ENCODE results near the gene HDAC4.

HDAC4 gene

DNA sequence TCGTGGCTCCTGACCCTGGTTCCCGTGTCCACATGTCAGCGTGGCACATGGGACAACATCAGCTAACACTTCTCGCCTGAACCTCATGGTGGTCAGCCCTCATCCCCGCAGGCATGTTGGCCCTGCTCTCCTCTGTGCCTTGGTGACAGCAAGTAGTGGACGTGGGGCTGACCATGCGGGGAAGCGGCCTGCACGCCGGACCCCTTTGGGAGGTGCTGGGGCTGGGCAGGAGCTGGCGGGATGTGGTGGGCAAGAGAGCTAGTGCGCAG is 303.5 kb downstream of the HDAC4 start:
- POLR2A ChIA-PET, result no interaction called here
- H3K4me3 ChIP-seq (ENCODE audit: low read depth, low read length), result no peak overlapping the region
- CTCF ChIA-PET, result no interaction called here
- TF ChIP-seq, protein P1, sequence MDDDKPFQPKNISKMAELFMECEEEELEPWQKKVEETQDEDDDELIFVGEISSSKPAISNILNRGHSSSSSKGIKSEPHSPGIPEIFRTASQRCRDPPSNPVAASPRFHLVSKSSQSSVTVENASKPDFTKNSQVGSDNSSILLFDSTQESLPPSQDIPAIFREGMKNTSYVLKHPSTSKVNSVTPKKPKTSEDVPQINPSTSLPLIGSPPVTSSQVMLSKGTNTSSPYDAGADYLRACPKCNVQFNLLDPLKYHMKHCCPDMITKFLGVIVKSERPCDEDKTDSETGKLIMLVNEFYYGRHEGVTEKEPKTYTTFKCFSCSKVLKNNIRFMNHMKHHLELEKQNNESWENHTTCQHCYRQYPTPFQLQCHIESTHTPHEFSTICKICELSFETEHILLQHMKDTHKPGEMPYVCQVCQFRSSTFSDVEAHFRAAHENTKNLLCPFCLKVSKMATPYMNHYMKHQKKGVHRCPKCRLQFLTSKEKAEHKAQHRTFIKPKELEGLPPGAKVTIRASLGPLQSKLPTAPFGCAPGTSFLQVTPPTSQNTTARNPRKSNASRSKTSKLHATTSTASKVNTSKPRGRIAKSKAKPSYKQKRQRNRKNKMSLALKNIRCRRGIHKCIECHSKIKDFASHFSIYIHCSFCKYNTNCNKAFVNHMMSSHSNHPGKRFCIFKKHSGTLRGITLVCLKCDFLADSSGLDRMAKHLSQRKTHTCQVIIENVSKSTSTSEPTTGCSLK (tag by site-specific recombination; IDR thresholded peaks at IDR 0.05), result no peak
- H3K9me3 ChIP-seq (ENCODE audit: control insufficient read depth, insufficient read depth, low read depth, low read length), result no peaks in the 10 kb centered on the region
- H3K27ac ChIP-seq (ENCODE audit: extremely low read depth, low read depth, low read length), result no peak overlapping the region
- peaks cover 0 to 7% of the 10 kb centered on the region in 2 experiments; a peak in 1 of 3 replicates for H3K36me3 ChIP-seq (ENCODE audit: control insufficient read depth in 2 of 2, insufficient read depth in 1 of 2, low read length in 2 of 2)
- no peaks in the 10 kb centered on the region for H3K4me1 ChIP-seq (ENCODE audit: control insufficient read depth, insufficient read depth, low read length)

DNA sequence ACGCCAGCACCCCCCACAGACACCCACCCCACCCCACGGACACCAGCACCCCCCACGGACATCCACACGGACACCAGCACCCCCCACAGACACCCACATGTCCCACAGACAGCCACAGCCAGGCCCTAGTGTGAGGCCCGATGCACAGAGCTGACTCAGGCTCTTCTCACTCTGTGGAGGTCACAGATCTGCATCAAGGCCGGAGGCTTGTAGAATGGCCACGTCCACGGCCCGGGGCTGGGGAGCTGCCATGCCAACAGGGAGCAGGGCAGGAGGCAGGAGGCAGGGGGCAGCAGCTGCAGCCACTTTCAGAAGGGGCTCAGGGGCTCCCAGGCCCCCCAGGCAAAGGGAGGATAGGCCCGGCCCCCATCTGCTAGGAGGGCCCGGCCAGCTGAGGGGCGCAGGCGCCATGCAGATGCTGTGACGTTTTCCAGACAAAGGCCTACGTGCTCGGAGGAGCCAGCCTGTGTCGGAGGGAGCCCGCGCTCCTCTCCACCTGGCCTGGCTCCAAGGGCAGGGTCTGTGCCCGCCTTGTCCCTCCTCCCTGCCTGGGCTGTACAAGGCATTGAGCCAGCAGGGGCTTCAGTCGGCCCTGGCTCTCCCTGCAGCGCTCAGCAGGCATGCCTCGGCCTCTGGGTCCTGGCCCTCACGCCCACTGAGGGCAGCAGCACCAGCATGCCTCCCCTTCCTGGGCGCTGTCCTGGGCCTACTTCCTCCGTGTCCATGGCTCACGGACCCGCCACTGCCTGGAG is 304.0 kb downstream of the HDAC4 start:
- H3K27ac ChIP-seq (ENCODE audit: extremely low read depth, low read depth, low read length), result no peak overlapping the region
- POLR2A ChIA-PET, result no interaction called here
- CTCF ChIA-PET, result no interaction called here
- no peaks in the 10 kb centered on the region for H3K4me1 ChIP-seq (ENCODE audit: control insufficient read depth, insufficient read depth, low read length)
- TF ChIP-seq GLIS1 (tag by site-specific recombination; IDR thresholded peaks at IDR 0.05) (no peak), ZNF24 (tag by site-specific recombination; IDR thresholded peaks at IDR 0.05) (no peak), SETDB1 (IDR thresholded peaks at IDR 0.05; ENCODE audit: insufficient read length, low read length) (no peak), PRDM6 (tag by site-specific recombination; IDR thresholded peaks at IDR 0.05) (no peak), ZNF664 (tag by site-specific recombination; IDR thresholded peaks at IDR 0.05) (no peak), ZBTB17 (tag by site-specific recombination; IDR thresholded peaks at IDR 0.05) (no peak), ZNF626 (tag by site-specific recombination; IDR thresholded peaks at IDR 0.05) (no peak), ZNF571 (tag by site-specific recombination; IDR thresholded peaks at IDR 0.05) (no peak), ELK4 (IDR thresholded peaks at IDR 0.05; ENCODE audit: borderline replicate concordance, low read depth, low read length) (no peak), ZNF530 (tag by site-specific recombination; IDR thresholded peaks at IDR 0.05; ENCODE audit: low read depth) (no peak), SALL2 (tag by site-specific recombination; IDR thresholded peaks at IDR 0.05; ENCODE audit: borderline replicate concordance) (no peak), ZNF701 (tag by site-specific recombination; IDR thresholded peaks at IDR 0.05) (no peak), ZNF623 (tag by site-specific recombination; IDR thresholded peaks at IDR 0.05) (no peak), ZNF112 (tag by site-specific recombination; IDR thresholded peaks at IDR 0.05) (no peak), TSHZ1 (tag by site-specific recombination; IDR thresholded peaks at IDR 0.05; ENCODE audit: borderline replicate concordance) (no peak), REST (tag by site-specific recombination; IDR thresholded peaks at IDR 0.05) (no peak)
- TF ChIP-seq, protein P2, sequence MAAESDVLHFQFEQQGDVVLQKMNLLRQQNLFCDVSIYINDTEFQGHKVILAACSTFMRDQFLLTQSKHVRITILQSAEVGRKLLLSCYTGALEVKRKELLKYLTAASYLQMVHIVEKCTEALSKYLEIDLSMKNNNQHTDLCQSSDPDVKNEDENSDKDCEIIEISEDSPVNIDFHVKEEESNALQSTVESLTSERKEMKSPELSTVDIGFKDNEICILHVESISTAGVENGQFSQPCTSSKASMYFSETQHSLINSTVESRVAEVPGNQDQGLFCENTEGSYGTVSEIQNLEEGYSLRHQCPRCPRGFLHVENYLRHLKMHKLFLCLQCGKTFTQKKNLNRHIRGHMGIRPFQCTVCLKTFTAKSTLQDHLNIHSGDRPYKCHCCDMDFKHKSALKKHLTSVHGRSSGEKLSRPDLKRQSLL (tag by site-specific recombination; IDR thresholded peaks at IDR 0.05), result no peak
- H3K36me3 ChIP-seq (ENCODE audit: control insufficient read depth in 2 of 2, insufficient read depth in 1 of 2, low read length in 2 of 2), result peaks cover 0 to 5% of the 10 kb centered on the region in 2 experiments; a peak in 1 of 3 replicates
- no peak overlapping the region for H3K4me3 ChIP-seq (ENCODE audit: low read depth, low read length)
- H3K9me3 ChIP-seq (ENCODE audit: control insufficient read depth, insufficient read depth, low read depth, low read length), result no peaks in the 10 kb centered on the region
